ENCODE measurements around the gene CUTC.

- TF ChIP-seq POLR2A (IDR thresholded peaks at IDR 0.05; ENCODE audit: low read depth, low read length): no peak
- no peak for TF ChIP-seq CTCF (IDR thresholded peaks at IDR 0.05; ENCODE audit: extremely low read depth in 1 of 2, insufficient read depth in 1 of 2, low read depth in 1 of 2, low read length in 2 of 2)
- no peak for TF ChIP-seq POLR2AphosphoS5 (IDR thresholded peaks at IDR 0.05; ENCODE audit: insufficient read depth, low read depth, low read length)
- no peak for TF ChIP-seq JUN (IDR thresholded peaks at IDR 0.05; ENCODE audit: borderline replicate concordance, insufficient read depth, insufficient read length, low read depth)
- TF ChIP-seq EZH2 (IDR thresholded peaks at IDR 0.05; ENCODE audit: borderline replicate concordance, low read depth, low read length, severe bottlenecking): no peak
These were observed 29.3 kb downstream of the CUTC start for GRCh38 chr10:99761365-99761764.
